HG03469 (cell line): ENCODE measurements around the gene CCDC124.

ENCODE experiments used
- ATAC-seq: cut with Tn5 transposase; IDR thresholded peaks from one replicate; pipeline ENCODE4 v1.9.1; 2021; ENCODE audit warnings: mild to moderate bottlenecking, moderate library complexity, moderate number of reproducible peaks; ENCODE audit not compliant: unreplicated experiment

Gene CCDC124

GRCh38 chr19:17951990-17952976 is 19.5 kb downstream of the CCDC124 start:
- ATAC-seq, result no peak

- ATAC-seq, result no peak
These were observed 20.5 kb downstream of the CCDC124 start for GRCh38 chr19:17953316-17953801.

GRCh38 chr19:17953869-17954268 is 21.1 kb downstream of the CCDC124 start:
- ATAC-seq, result no peak

GRCh38 chr19:17954401-17954800 is 21.6 kb downstream of the CCDC124 start:
- ATAC-seq, result no peak

- ATAC-seq, result no peak
These were observed 24.5 kb downstream of the CCDC124 start for GRCh38 chr19:17957149-17957849.

- ATAC-seq, result no peak
These were observed 25.1 kb downstream of the CCDC124 start for GRCh38 chr19:17957885-17958284.

- no peak for ATAC-seq
These were observed 31.3 kb downstream of the CCDC124 start for GRCh38 chr19:17963936-17964691.

GRCh38 chr19:17965370-17966128 is 32.7 kb downstream of the CCDC124 start:
- ATAC-seq, result no peak

GRCh38 chr19:17966129-17966483 is 33.3 kb downstream of the CCDC124 start:
- no peak for ATAC-seq

GRCh38 chr19:17966550-17967256 is 33.9 kb downstream of the CCDC124 start, which contains the start of gene KCNN1:
KCNN1 (plus strand) TSS chr19:17967107; CDS start chr19:17973889, 6,782 bp downstream.
- no peak for ATAC-seq

- no peak for ATAC-seq
These were observed 34.6 kb downstream of the CCDC124 start for GRCh38 chr19:17967257-17968051.

GRCh38 chr19:17968362-17968761 is 35.5 kb downstream of the CCDC124 start:
- ATAC-seq, result no peak

GRCh38 chr19:17969096-17969792 is 36.4 kb downstream of the CCDC124 start:
- no peak for ATAC-seq

GRCh38 chr19:17972230-17972629 is 39.4 kb downstream of the CCDC124 start:
- ATAC-seq, result no peak

- ATAC-seq, result no peak
These were observed 40.9 kb downstream of the CCDC124 start for GRCh38 chr19:17973759-17974158.

- ATAC-seq, result no peak
These were observed 41.7 kb downstream of the CCDC124 start for GRCh38 chr19:17974551-17974950.

GRCh38 chr19:17975032-17975431 is 42.2 kb downstream of the CCDC124 start:
- no peak for ATAC-seq

- ATAC-seq, result no peak
These were observed 44.2 kb downstream of the CCDC124 start for GRCh38 chr19:17977021-17977420.
